Ishikawa (cell line): ENCODE data around the gene GDF11.

Experiments
- CREB1 ChIP-seq: IDR thresholded peaks from 2 replicates; pipeline ENCODE4 v1.6.1; 2012; ENCODE audit warnings: low read depth
- EP300 ChIP-seq: IDR thresholded peaks from 2 replicates; pipeline ENCODE4 v1.6.1; 2012; ENCODE audit warnings: borderline replicate concordance
- FOXM1 ChIP-seq: IDR thresholded peaks from 2 replicates; pipeline ENCODE4 v1.6.1; 2012; ENCODE audit warnings: low read depth, borderline replicate concordance
- MAX ChIP-seq: IDR thresholded peaks from 2 replicates; pipeline ENCODE4 v1.6.1; 2012
- RAD21 ChIP-seq: IDR thresholded peaks from 2 replicates; pipeline ENCODE4 v1.6.1; 2012; ENCODE audit warnings: low read depth
- REST ChIP-seq: IDR thresholded peaks from 2 replicates; pipeline ENCODE4 v1.6.1; 2012; ENCODE audit warnings: low read depth, mild to moderate bottlenecking
- USF1 ChIP-seq: IDR thresholded peaks from 2 replicates; pipeline ENCODE4 v1.6.1; 2012
- YY1 ChIP-seq: IDR thresholded peaks from 2 replicates; pipeline ENCODE4 v1.6.1; 2012; ENCODE audit warnings: low read depth
- ZBTB7A ChIP-seq: IDR thresholded peaks from 2 replicates; pipeline ENCODE4 v1.6.1; 2012; ENCODE audit warnings: low read depth

- TF ChIP-seq CREB1 (no peak), FOXM1 (no peak), YY1 (no peak), EP300 (no peak), REST (no peak), USF1 (no peak), ZBTB7A (no peak), RAD21 (no peak), MAX (no peak)
Measured at GRCh38 chr12:55711786-55712553, 31.0 kb upstream of the GDF11 start.
